Mammary epithelial cell (primary cell): ENCODE measurements around the gene EEIG2.

Source experiments
- CTCF ChIP-seq, 2 donors: IDR thresholded peaks in 1 of 2; conservative IDR thresholded peaks in 1 of 2; 2 replicates each; pipeline ENCODE4 v1.5.1; 2011 to 2012; ENCODE audit warnings: inconsistent platforms in 2 of 2, low read length in 2 of 2, mild to moderate bottlenecking in 2 of 2, control low read depth in 1 of 2, low read depth in 1 of 2; ENCODE audit not compliant: insufficient read depth in 1 of 2; ENCODE audit errors: extremely low read depth in 1 of 2
- EZH2 ChIP-seq: IDR thresholded peaks from 2 replicates; pipeline ENCODE4 v1.6.1; 2012; ENCODE audit warnings: low read length, inconsistent platforms, borderline replicate concordance

DNA sequence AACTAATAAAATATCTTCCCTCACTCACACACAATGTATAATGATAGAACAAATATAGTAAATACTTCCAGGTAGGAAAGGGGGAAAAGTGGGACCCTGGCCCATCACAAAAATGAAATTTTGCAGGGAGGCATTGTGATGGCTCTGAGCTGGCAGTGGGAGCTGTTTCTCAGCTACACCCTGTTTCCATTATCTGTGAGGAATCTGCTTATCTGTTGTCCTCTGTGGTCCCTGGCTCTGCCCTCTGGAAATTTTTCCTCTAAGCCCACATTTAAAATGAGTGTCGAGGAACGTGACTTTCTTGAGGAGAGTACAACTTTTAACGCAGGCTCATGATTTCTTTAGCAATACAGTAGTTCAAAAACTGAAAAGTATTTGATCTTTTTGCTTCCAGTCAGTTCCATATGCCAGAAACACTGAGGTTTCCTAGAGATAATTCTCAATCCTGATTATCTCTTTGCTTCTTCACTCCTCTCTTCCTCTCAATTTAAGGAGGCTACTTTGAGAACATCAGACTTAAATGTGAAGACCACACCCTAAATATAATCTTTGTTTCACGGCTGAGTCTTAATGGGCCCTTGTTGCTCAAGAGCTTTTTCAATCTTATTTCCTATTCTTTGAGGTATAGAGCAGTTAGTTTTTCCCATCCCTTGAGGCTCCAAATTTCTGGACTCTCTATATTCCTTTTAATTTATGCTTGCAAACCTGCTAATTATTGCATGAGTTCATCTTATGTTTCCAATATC lies 5.0 kb upstream of the EEIG2 start:
- no peak for TF ChIP-seq CTCF (conservative IDR thresholded peaks at IDR 0.05 in 1 of 2, IDR thresholded peaks at IDR 0.05 in 1 of 2; ENCODE audit: extremely low read depth in 1 of 2, insufficient read depth in 1 of 2, low read depth in 1 of 2, low read length in 2 of 2)
- TF ChIP-seq EZH2 = no peak
